Fibroblast of lung (primary cell): ENCODE results near the gene SERPINA9.

Experiments
- EZH2 ChIP-seq: IDR thresholded peaks from 2 replicates; pipeline ENCODE4 v1.5.1; 2012; ENCODE audit warnings: low read length, control low read depth, mild to moderate bottlenecking; ENCODE audit errors: missing control alignments
- TF ChIP-seq, protein P1 (sequence below), 2 donors: IDR thresholded peaks in 1 of 2; conservative IDR thresholded peaks in 1 of 2; 1 replicate in 1 of 2; 2 replicates in 1 of 2; pipeline ENCODE4 v1.5.1; 2011 to 2012; ENCODE audit warnings: low read length in 2 of 2, control low read depth in 1 of 2, inconsistent platforms in 1 of 2, low read depth in 1 of 2, mild to moderate bottlenecking in 1 of 2

DNA sequence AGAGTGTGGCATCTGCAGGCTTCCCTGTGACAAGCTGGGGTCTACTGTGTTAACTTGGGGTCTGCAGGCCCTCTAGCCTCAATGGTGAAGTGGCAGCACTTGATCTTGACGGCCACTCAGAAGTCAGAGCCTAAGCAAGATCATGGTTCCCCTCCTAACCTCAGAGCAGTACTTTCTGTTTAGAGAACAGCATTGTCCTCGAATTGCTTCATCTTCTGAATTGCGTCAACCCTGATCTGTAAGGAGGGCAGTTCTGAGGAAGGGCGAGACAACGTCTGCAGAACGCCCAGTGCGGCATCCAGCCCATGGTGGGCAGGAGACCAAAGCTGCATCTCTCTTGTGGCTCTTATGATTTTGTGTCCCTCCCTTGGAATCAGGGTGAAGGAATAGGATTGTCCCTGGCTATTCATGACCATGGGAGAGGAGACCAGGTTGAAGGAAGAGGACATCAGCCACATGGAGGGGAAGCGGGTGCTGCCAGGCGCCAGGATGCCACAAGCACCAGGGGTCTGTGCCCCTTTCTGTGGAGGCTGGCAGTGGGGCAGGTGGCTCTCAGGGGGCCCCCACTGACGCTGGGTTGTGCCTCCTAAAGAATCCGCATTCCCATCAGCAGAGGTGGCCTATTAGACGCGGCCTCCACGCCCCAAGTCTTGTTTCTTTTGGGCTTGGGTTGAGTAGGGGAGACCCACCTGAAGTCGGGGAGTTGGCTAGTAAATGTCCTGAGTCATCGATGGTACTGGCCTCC is 2.2 kb downstream of the SERPINA9 start:
- TF ChIP-seq EZH2 = no peak
- TF ChIP-seq, protein P1, sequence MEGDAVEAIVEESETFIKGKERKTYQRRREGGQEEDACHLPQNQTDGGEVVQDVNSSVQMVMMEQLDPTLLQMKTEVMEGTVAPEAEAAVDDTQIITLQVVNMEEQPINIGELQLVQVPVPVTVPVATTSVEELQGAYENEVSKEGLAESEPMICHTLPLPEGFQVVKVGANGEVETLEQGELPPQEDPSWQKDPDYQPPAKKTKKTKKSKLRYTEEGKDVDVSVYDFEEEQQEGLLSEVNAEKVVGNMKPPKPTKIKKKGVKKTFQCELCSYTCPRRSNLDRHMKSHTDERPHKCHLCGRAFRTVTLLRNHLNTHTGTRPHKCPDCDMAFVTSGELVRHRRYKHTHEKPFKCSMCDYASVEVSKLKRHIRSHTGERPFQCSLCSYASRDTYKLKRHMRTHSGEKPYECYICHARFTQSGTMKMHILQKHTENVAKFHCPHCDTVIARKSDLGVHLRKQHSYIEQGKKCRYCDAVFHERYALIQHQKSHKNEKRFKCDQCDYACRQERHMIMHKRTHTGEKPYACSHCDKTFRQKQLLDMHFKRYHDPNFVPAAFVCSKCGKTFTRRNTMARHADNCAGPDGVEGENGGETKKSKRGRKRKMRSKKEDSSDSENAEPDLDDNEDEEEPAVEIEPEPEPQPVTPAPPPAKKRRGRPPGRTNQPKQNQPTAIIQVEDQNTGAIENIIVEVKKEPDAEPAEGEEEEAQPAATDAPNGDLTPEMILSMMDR (conservative IDR thresholded peaks at IDR 0.05 in 1 of 2, IDR thresholded peaks at IDR 0.05 in 1 of 2; ENCODE audit: low read depth in 1 of 2, low read length in 2 of 2) = no peak
